ENCODE measurements around the gene LAMC1.
"Not testable (repeated sequence)": the region's sequence is repeated elsewhere in the genome, so short reads cannot be mapped to it uniquely, and the experiment has no call there.

LAMC1 gene

DNA sequence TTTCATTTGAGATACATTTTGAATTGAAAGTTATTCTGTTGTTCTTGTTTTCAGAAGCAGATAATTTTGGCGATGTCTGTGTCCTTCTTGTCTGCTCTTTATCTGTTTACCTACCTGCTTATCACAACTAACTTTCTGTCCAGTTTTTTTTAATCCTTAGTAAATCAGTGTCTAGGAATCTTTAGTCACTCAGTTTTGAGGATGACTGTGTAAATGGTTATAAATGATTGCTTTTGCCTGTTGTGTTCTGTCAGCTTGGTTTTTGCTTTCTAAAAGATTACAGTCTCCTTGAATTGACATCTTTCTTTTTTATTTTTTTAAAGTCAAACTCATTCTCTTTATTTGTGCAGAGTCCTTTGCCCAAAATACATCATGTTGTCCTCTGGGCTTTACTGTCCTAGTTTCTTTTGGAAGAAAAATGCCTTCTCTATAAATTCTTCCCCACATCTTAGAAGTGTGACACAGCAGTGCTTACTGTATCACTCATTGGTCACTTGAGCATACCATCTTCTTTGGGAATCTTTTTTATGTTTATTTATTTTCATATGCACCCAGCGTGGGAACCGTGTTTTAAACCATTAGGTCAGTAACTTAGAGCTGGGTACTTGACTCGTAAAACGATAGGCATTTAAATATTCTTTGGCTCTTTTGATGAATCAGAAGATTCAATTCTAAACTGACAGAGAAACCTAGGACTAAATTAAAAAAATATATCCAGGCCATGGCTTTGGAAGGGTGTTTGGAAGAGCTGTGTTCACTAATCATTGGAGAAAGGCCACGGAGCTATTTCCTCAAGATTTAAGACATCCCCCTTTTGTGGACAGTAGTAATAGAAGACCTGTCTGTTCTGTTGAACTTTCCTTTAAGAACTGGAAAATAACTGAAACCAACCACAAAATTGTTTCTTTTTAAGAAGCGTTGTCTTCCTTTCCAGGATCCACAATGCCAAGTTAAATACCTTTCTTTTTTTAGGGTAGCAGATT is 20.9 kb downstream of the LAMC1 start:
- FAIRE-seq = no peak

DNA sequence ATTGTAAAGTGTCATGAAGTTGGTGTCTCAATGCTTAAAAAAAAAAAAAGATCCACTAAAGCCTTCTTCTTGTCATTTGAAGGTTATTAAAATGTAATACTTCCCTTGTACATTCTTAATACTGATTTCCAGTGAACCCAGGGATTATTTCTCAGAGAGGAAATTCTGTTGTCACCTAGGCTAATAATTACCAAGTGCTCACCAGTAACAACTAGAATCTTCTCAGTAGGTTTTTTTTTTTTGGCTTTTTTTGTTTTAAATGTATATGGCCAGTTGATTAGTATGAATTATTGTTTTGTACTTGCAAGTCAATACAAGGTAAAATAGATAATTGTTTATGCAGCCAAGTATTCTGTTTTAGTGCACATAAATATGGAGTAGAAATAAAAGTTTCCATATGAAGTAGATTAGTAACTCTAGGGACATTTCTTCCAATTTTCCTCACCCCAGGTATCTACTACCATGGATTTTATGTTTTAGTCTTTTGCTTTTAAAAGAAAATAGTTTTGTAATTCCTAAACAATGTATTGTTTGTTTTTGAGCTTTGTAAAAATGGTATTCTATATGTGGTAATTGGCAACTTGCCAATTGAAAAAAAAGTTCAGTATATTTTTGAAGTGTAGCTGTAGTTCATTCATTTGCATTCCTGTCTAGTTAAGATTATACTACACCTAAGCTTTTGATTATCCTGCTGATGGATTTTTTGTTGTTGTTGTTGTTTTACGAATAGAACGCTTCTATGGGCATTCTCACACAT is 21.9 kb downstream of the LAMC1 start:
- no peak for FAIRE-seq

DNA sequence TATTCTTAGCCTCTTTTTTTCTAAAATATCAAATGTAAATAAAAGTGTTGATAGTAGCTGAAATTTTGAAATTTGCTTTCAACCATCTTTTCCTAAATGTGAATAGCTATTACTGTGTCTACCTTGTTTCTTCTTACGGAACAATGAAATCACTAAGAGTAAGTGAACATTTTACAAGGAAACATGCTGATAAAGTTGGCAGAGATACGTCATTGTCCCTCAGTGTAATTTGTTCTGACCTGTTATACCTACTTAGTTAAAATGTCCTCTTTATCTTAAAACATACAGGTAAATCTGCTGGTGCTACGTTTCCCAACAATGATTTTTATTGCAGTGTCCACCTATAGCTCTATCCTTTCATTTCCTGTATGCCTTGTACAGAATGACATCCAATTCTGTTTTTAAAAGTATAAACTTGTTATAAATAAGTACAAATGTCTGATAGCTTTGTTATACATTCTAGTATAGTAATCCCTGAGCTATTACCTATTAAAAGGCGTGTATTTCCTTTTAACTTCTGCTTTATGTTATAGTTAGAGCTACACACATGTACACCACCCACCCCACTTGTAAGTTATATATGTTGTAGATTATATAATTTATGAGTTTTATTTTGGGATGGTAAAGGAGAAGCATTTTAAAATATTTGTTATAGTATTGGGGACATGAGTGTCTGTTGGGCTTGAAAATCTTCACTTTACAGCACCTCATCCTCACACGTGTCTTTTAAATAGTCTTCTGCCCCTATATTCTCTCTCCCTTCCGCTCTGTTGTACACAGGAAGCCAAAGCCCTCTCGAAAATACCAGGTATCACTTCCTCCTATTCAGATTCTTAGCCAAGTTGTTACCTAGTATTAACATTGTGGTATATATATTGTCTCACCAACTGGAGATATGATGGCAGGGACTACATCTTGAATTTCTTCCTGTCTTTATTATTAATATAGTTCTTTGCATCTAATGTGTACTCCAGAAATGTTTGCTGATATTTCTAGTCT is 25.2 kb downstream of the LAMC1 start:
- FAIRE-seq = no peak

DNA sequence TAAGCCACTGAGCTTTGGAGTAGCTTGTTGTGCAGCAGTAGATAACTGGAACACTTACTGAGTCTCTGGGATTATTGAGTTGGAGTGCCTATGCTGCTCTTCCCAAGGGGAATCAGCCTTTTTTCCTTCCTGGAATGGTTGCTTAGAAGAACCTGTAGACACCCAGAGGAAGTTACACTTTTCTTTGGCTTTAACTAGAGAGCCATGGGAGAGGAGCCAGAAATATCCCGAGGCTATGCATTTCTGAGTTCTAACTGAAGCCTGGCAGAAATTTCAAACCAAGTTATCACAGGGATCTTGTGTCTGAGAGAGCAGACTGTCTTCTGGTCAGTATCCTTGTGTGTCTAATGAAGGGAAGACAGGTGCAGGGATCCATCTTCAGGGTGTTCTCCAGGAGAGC is 28.3 kb downstream of the LAMC1 start:
- FAIRE-seq = no peak

DNA sequence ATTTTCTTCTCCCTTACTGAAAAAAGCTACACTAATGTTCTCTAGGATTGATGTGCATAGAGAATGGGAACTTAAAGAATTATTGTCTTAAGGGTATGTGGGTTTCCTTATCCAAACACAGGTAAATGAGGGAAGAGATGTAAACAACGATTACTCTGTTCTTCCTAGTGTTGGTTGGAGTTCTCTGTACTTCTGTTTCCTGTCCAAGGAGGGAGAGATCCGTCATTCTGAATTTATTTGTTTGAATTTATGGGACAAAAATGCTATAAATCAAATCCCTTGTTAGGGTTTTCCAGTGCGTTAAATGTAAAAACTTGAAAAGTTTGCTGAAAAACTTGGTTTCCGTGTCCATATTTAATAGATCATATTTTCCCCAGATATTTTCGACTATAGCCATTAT is 29.6 kb downstream of the LAMC1 start:
- no peak for FAIRE-seq

DNA sequence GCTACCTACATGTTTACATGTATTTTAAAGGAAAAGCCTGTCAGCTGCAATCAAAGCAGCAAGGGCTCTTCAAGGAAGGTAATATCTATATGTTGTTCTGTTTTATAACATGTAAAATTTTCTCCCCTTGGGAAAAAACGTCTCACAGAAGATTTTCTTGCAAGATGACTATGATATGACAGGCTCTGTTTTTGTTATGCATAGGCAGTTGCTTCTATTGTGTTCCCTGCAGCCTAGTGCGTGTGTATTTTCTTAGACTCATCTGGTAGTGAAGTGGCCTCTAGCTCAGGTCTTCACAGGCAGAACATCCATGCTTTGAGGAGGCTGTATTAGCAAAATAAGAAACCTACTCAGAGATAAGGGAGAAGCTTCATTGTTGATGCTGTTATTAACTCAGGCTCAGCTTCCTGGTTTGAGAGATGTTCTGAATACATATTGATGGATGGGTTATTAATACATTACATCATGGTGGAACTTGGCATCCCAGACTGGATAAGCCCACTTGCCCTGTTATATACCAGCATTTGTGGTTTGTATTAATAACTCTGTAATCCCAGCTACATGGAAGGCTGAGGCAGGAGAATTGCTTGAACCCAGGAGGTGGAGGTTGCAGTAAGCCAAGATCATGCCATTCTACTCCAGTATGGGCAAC is 35.8 kb downstream of the LAMC1 start:
- no peak for FAIRE-seq

DNA sequence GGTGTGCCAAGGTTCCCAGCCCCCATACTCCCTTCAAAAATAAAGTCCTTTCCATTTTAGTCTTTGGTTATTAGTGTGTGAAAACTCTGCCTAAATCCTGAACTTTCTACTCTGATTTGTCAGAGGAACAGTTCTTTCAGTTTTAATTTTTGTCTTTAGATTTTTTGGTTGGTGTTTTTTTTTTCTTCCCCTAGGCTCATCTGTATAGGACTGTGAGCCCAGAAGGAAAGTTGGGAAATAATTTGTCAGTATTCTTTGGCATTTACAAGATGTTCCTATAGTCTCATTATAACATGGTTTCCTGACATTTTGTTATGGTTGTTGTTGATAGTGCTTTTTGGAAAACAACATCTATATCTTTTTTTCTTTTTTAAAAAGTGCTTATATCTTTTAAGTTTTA is 38.0 kb downstream of the LAMC1 start:
- peak; percentile 47 for FAIRE-seq

DNA sequence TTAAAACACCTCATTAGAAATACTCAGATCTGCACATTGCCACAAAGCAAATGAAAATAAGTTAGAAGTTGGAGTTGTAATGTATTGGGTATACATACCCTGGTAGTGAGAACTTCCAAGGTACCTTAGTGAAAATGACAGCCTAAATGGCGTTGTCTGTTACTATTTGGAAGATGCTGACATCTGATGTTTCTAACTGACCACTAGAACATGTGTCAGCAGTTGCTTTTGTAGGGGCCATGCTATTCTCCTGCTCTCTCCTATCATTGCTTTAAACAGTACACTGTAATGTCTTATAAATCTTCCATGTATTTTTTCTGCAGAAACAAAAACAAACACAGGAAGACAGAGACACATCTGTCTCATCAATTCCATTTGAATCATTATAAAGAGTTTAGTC is 40.1 kb downstream of the LAMC1 start:
- no peak for FAIRE-seq

DNA sequence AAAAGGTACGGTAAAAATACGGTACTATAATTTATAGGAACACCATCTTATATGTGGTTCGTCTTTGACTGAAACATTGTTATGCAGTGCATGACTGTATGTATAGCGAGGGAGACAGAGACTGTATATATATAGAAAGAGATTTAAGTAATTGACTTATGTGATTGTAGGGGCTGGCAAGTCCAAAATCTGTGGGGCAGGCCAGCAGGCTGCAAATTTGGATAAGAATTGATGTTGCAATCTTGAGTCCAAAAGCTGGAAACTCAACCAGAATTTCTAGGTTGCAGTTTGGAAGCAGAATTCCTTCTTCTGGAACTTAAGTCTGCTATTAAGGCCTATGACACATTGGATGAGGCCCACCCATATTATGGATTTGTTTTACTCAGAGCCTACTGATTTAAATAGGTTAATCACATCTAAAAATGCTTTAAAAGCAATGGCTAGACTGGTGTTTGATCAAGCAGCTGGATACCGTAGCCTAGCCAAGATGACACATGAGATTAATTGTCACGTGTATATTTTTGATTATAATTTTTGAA is 42.0 kb downstream of the LAMC1 start:
- FAIRE-seq = no peak

DNA sequence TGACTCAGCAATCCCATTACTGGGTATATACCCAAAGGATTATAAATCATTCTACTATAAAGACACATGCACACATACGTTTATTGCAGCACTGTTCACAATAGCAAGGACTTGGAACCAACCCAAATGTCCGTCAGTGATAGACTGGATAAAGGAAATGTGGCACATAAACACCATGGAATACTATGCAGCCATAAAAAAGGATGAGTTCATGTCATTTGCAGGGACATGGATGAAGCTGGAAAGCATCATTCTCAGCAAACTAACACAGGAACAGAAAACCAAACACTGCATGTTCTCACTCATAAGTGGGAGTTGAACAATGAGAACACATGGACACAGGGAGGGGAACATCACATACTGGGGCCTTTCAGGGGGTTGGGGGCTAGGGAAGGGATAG is 43.2 kb downstream of the LAMC1 start:
- not testable (repeated sequence) for FAIRE-seq

DNA sequence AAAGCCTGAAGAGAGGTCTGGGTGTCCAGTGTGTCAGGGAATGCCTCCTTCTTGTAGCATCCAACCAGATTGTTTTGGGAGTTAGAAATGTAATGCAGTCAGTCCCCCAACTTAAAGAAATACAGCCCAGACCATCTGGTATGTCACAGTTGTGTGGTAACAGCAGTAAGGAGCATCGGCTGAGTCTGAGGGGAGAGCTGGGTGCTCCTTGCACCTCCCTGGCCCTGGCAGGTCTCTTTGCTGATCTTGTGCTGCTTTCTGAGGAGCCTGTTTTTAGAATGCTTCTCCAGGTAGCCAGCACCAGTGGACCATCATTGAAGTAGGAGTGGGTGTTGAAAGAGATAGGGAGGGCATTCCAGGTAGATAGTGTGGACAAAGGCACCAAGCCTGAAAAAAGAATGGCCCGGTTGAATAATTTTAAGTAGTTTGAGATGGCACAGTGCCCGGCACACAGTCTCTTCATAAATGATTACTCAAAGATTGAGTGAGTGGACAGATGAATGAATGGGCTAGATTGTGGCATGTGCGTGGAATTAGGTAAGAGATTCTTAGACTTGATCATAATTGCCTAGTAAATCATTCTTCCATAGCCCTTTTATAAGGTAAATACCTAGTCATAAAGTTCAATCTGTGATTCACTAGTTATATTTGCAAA is 46.5 kb downstream of the LAMC1 start:
- FAIRE-seq = no peak

DNA sequence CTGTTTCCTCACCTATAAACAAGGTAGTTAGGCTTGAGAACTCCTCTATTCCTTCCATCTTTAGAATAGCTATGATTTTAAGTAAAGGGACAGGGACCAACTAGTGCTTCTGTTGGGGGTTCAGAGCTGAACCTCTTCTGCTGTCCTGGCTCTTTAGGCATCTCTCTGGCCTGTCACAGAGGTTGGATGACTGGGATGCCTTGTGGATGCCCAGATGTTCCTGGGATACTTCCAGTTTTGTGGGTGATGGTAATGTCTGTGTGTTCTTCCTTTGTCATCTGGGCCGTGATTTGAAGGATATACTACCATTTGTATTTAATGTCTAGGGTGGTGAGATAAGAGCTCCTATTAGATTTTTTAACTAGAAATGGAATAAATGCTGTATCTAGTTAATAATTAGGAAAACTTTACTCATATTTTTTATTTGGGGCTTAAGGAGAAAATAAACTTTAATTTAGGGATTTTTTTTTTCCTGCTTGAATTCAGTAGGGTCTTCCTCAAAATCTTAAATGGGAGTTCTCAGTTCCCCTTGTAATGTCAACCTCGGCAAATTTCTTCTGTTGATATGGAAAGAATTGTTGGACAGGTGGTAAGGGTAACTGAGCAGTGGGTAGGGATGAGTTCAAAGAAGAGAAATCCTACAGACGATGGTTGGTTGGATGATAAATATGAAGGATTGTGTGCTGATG is 47.2 kb downstream of the LAMC1 start:
- FAIRE-seq = no peak

DNA sequence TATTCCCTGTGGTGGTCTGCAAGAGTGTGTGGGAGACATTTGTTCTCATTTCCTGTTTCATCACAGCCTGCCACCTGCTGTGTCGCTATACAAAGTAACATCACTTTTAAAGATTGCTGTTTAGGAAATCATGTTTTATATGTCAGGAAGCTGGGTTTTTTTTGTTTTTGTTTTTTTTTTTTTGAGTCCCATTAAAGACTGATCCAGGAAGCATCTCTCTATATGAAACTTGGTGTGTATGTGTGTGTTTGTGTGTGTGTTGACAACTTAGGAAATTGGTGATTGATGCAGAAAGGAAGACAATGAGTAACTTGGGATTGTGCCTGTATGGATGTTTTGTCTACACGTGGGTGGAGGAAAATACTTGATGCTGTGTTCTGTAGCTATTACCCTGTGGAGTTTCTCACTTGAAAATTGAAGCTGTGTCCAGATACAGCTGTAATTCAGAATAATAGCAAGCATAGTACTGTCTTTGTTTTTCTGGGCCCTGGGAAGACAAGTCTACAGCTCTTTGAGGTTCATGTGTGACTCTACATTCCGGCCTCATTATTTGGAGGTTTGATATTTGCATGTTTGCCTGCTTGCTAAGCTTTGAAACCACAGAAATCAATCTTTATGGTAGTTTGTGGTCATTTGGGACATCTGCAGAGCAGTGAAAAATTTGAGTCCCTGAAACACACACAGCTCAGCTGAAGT is 47.9 kb downstream of the LAMC1 start:
- FAIRE-seq = no peak

DNA sequence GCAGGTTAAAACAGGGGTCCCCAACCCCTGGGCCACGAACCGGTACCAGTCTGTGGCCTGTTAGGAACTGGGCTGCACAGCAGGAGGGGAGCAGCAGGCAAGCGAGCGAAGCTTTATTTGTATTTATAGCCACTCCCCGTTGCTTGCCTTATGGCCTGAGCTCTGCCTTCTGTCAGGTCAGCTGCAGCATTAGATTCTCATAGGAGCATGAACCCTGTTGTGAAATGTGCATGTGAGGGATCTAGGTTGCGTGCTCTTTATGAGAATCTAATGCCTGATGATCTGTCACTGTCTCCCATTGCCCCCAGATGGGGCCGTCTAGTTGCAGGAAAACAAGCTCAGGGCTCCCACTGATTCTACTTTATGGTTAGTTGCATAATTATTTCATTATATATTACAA is 49.4 kb downstream of the LAMC1 start:
- not testable (repeated sequence) for FAIRE-seq

DNA sequence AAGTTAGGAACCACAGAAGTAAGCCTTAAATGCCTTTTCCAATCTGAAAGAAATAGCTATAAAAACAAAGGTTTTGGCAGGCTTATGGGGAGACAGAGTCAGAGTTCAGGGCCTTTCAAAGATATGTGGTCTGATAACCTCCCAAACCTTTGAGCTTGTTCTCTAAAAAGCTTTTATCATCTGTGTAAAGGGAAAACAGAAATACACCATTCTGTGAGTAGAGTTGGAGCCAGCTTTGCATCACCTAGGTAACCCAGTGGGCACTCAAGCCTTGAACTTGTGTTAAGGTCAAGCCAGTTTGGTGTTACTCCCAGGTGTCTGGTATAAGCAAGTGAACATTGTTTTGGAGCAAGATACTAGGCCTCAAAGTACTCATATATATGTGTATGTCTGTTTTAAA is 50.1 kb downstream of the LAMC1 start:
- FAIRE-seq = no peak

DNA sequence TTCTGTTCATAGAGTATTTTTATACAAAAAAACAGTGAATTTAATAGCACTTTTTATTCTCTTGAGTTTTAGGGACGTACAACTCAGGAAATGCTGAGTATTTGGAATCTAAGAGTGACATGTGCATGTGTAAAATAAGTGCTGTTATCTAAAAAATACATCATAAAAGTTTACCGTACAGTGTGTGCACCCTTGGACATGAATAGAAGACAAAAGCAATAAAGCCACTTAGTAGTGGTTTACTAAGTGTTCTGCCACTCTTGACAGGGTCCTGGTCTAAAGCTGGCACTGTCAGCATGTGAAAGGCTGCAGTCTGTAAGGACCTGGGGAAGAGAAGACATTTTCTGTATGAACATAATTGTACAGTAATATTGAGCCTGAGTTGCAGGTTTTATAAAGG is 51.0 kb downstream of the LAMC1 start:
- no peak for FAIRE-seq

DNA sequence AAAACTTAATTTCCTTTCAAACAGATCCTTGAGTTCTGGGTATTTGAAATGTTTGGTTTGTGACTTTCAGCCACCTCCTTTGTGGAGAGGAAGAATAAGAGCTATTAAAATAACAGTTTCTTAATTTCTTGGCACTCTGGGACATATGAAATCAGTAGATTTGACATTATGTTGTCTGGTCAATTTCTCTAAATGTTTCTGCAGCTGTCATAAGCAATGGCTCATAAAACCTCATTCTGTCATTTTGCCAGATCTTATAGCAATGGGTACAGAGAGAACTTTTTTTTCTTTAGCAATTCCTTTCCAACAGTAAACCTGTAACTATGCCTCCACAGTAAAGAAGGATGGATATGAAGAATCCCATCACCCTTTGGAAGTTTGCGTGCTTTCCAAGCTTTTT is 52.6 kb downstream of the LAMC1 start:
- no peak for FAIRE-seq

DNA sequence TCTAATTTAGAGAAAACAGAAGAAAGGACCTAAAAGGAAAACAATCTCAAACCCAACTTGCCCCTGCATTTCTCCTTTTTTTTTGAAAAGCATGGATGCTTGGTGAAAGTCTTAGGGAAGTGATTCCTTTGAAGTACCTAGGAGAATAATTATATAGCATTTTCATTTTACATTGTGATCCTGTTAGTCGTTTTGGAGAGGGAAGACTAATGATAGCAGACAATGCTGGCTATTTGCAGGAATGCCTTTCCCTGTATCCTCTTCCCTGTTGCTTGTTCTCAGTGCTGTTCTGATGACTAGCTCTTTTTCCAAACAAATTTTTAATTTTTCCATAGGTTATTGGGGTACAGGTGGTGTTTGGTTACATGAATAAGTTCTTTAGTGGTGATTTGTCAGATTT is 53.9 kb downstream of the LAMC1 start:
- FAIRE-seq = no peak

DNA sequence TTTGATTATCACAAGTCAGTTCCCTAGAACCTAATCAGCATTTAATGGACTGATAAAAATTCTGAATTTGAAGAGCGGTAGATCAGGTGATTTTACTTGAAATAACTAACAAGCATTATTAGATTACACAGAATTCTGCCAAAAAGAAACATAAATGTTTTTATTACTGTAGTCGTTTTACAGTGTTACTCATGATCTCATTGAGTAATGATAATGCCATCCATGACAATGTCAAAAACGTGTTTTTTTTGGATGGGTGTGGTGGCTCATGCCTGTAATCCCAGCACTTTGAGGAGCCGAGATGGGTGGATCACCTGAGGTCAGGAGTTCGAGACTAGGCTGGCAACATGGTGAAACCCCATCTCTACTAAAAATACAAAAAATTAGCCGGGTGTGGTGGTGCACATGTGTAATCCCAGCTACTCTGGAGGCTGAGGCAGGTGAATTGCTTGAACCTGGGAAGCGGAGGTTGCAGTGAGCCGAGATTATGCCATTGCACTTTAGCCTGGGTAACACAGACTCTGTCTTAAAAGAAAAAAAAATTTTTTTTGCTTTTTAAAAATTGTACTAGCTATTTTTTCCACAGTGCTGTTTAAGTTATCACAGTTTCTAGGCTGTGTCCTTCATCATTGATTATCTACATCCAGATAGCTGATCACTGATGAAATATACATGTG is 56.6 kb downstream of the LAMC1 start:
- FAIRE-seq = no peak

DNA sequence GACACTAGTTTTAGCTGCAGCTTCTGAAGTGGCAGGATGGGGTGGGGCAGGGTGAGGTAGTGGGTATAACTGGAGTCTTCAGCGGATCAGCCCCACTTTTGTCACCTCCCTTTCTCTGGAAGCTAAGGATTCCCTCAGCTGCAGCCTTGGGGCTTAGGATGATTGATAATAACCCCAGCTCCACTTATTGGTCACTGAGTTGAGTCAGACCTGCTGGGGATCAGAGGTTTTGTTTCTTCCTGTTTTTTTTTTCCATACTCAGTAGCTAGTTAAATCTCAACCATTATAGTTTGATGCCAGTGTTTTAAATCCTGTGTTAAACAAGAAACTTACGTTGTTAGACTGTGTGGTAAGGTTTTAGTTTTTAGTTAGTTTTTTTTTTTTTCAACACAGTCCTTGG is 57.2 kb downstream of the LAMC1 start:
- FAIRE-seq = no peak

Measured in G401.6 (cell line).